HEK293 (cell line): ENCODE measurements around the gene NUP50.

ENCODE experiments used
- CTCF ChIA-PET: fragments of 350-600 bp; formaldehyde crosslinking; extraction: SDS; loops from one replicate; lab custom pipeline; 2021; ENCODE audit warnings: antibody characterized with exemption; lab: Yijun Ruan, JAX
- POLR2A ChIA-PET: fragments of 300-600 bp; formaldehyde crosslinking; extraction: SDS; loops from one replicate; lab custom pipeline; 2020; ENCODE audit warnings: antibody characterized with exemption, inconsistent platforms; lab: Yijun Ruan, JAX
- H3K27ac ChIP-seq: fragments of 200-500 bp; sonication (Bioruptor generic); 2 replicates; pipeline ENCODE4 v1.5.1; 2014; ENCODE audit warnings: low read depth, low read length, control low read depth, inconsistent platforms; ENCODE audit errors: extremely low read depth
- H3K36me3 ChIP-seq, 2 experiments: fragments of 200-500 bp in 1 of 2; sonication (Bioruptor generic) in 1 of 2; 1 replicate in 1 of 2; 2 replicates in 1 of 2; pipeline ENCODE4 v1.5.1; 2014 to 2017; ENCODE audit warnings: inconsistent platforms in 2 of 2, low read length in 2 of 2; ENCODE audit not compliant: control insufficient read depth in 2 of 2, insufficient read depth in 1 of 2
- H3K4me1 ChIP-seq: fragments of 200-500 bp; sonication (Bioruptor generic); 2 replicates; pipeline ENCODE4 v1.5.1; 2014; ENCODE audit warnings: mild to moderate bottlenecking, low read length, inconsistent platforms; ENCODE audit not compliant: control insufficient read depth, insufficient read depth
- H3K4me3 ChIP-seq: 2 replicates; pipeline ENCODE4 v1.5.1; 2011; ENCODE audit warnings: low read depth, mild to moderate bottlenecking, control low read depth, low read length, moderate library complexity
- H3K9me3 ChIP-seq: fragments of 200-500 bp; sonication (Bioruptor generic); 2 replicates; pipeline ENCODE4 v1.5.1; 2014; ENCODE audit warnings: low read depth, low read length, inconsistent platforms; ENCODE audit not compliant: control insufficient read depth, insufficient read depth
- EGR2 ChIP-seq: fragments of 450-650 bp; formaldehyde crosslinking; IDR thresholded peaks from 2 replicates; pipeline ENCODE4 v1.5.1; 2016; ENCODE audit warnings: low read depth, missing biosample characterization, missing genetic modification characterization
- GLIS1 ChIP-seq: fragments of 450-650 bp; formaldehyde crosslinking; IDR thresholded peaks from 2 replicates; pipeline ENCODE4 v1.5.1; 2016; ENCODE audit warnings: missing biosample characterization, missing genetic modification characterization
- KLF9 ChIP-seq: fragments of 450-650 bp; formaldehyde crosslinking; IDR thresholded peaks from 2 replicates; pipeline ENCODE4 v1.5.1; 2016; ENCODE audit warnings: missing biosample characterization, missing genetic modification characterization, low read depth
- OSR2 ChIP-seq: fragments of 450-650 bp; formaldehyde crosslinking; IDR thresholded peaks from 2 replicates; pipeline ENCODE4 v1.5.1; 2016; ENCODE audit warnings: missing biosample characterization, missing genetic modification characterization
- ZBTB48 ChIP-seq: fragments of 450-650 bp; formaldehyde crosslinking; IDR thresholded peaks from 2 replicates; pipeline ENCODE4 v1.5.1; 2016; ENCODE audit warnings: missing biosample characterization, missing genetic modification characterization
- ZFHX2 ChIP-seq: fragments of 450-650 bp; formaldehyde crosslinking; conservative IDR thresholded peaks from 2 replicates; pipeline ENCODE4 v1.5.1; 2016; ENCODE audit warnings: missing biosample characterization, missing genetic modification characterization
- ZIC2 ChIP-seq: fragments of 450-650 bp; formaldehyde crosslinking; IDR thresholded peaks from 2 replicates; pipeline ENCODE4 v1.5.1; 2016; ENCODE audit warnings: missing biosample characterization, missing genetic modification characterization
- ZNF121 ChIP-seq: fragments of 450-650 bp; formaldehyde crosslinking; IDR thresholded peaks from 2 replicates; pipeline ENCODE4 v1.5.1; 2016; ENCODE audit warnings: missing biosample characterization, missing genetic modification characterization
- ZNF132 ChIP-seq: fragments of 450-650 bp; formaldehyde crosslinking; IDR thresholded peaks from 2 replicates; pipeline ENCODE4 v1.5.1; 2017; ENCODE audit warnings: missing biosample characterization, missing genetic modification characterization, borderline replicate concordance
- ZNF266 ChIP-seq: fragments of 450-650 bp; formaldehyde crosslinking; IDR thresholded peaks from 2 replicates; pipeline ENCODE4 v1.5.1; 2016; ENCODE audit warnings: missing biosample characterization, missing genetic modification characterization, low read depth
- ZNF341 ChIP-seq: fragments of 450-650 bp; formaldehyde crosslinking; IDR thresholded peaks from 2 replicates; pipeline ENCODE4; 2016; ENCODE audit warnings: low read depth, missing biosample characterization, missing genetic modification characterization
- ZNF548 ChIP-seq: fragments of 450-650 bp; formaldehyde crosslinking; IDR thresholded peaks from 2 replicates; pipeline ENCODE4 v1.5.1; 2016; ENCODE audit warnings: missing biosample characterization, missing genetic modification characterization
- ZNF621 ChIP-seq: fragments of 450-650 bp; formaldehyde crosslinking; IDR thresholded peaks from 2 replicates; pipeline ENCODE4 v1.5.1; 2017; ENCODE audit warnings: missing biosample characterization, missing genetic modification characterization
- ZNF843 ChIP-seq: fragments of 450-650 bp; formaldehyde crosslinking; IDR thresholded peaks from 2 replicates; pipeline ENCODE4 v1.5.1; 2016; ENCODE audit warnings: missing biosample characterization, missing genetic modification characterization
- TF ChIP-seq, protein P1 (sequence below): fragments of 450-650 bp; formaldehyde crosslinking; IDR thresholded peaks from 2 replicates; pipeline ENCODE4 v1.5.1; 2016; ENCODE audit warnings: missing biosample characterization, missing genetic modification characterization, borderline replicate concordance
- TF ChIP-seq, protein P2 (sequence below): fragments of 450-650 bp; formaldehyde crosslinking; IDR thresholded peaks from 2 replicates; pipeline ENCODE4 v1.5.1; 2016; ENCODE audit warnings: missing biosample characterization, missing genetic modification characterization, low read depth
- TF ChIP-seq, protein P3 (sequence below): fragments of 450-650 bp; formaldehyde crosslinking; IDR thresholded peaks from 2 replicates; pipeline ENCODE4 v1.5.0; 2017; ENCODE audit warnings: missing biosample characterization, missing genetic modification characterization, borderline replicate concordance
- TF ChIP-seq, protein P4 (sequence below): fragments of 450-650 bp; formaldehyde crosslinking; conservative IDR thresholded peaks from 2 replicates; pipeline ENCODE4 v1.5.1; 2016; ENCODE audit warnings: low read depth, missing biosample characterization, missing genetic modification characterization

The NUP50 gene

DNA sequence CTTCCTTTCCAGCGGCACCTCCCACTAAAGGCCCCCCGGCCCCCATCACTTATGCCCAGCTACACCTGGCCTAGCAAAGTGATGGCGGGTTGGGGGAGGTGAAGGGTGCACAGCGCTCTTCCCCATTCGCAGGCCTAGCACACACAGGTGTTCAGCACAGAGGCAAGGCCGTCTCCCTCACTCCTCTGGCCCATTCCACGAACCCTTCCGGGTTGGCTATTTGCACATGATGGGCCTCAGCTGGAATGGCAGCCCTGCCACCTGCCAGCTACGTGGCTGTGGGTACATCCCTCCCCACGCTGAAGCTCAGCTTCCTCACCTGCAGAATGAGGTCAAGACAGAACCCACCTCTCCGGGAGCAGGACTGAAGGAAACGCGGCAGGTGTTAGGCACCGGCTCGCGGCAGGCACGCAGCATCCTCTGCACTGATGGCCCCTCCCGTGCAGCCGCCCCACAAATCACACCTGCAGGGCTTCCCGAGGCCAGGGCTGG lies 72.2 kb downstream of the NUP50 start (continued):
- TF ChIP-seq, protein P1, sequence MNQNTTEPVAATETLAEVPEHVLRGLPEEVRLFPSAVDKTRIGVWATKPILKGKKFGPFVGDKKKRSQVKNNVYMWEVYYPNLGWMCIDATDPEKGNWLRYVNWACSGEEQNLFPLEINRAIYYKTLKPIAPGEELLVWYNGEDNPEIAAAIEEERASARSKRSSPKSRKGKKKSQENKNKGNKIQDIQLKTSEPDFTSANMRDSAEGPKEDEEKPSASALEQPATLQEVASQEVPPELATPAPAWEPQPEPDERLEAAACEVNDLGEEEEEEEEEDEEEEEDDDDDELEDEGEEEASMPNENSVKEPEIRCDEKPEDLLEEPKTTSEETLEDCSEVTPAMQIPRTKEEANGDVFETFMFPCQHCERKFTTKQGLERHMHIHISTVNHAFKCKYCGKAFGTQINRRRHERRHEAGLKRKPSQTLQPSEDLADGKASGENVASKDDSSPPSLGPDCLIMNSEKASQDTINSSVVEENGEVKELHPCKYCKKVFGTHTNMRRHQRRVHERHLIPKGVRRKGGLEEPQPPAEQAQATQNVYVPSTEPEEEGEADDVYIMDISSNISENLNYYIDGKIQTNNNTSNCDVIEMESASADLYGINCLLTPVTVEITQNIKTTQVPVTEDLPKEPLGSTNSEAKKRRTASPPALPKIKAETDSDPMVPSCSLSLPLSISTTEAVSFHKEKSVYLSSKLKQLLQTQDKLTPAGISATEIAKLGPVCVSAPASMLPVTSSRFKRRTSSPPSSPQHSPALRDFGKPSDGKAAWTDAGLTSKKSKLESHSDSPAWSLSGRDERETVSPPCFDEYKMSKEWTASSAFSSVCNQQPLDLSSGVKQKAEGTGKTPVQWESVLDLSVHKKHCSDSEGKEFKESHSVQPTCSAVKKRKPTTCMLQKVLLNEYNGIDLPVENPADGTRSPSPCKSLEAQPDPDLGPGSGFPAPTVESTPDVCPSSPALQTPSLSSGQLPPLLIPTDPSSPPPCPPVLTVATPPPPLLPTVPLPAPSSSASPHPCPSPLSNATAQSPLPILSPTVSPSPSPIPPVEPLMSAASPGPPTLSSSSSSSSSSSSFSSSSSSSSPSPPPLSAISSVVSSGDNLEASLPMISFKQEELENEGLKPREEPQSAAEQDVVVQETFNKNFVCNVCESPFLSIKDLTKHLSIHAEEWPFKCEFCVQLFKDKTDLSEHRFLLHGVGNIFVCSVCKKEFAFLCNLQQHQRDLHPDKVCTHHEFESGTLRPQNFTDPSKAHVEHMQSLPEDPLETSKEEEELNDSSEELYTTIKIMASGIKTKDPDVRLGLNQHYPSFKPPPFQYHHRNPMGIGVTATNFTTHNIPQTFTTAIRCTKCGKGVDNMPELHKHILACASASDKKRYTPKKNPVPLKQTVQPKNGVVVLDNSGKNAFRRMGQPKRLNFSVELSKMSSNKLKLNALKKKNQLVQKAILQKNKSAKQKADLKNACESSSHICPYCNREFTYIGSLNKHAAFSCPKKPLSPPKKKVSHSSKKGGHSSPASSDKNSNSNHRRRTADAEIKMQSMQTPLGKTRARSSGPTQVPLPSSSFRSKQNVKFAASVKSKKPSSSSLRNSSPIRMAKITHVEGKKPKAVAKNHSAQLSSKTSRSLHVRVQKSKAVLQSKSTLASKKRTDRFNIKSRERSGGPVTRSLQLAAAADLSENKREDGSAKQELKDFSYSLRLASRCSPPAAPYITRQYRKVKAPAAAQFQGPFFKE (tag by site-specific recombination): no peak
- TF ChIP-seq ZNF843 (tag by site-specific recombination) (no peak), ZNF132 (tag by site-specific recombination) (no peak), ZNF621 (tag by site-specific recombination) (no peak), ZBTB48 (tag by site-specific recombination) (no peak), OSR2 (no peak), ZNF341 (tag by site-specific recombination) (no peak)
- TF ChIP-seq, protein P2, sequence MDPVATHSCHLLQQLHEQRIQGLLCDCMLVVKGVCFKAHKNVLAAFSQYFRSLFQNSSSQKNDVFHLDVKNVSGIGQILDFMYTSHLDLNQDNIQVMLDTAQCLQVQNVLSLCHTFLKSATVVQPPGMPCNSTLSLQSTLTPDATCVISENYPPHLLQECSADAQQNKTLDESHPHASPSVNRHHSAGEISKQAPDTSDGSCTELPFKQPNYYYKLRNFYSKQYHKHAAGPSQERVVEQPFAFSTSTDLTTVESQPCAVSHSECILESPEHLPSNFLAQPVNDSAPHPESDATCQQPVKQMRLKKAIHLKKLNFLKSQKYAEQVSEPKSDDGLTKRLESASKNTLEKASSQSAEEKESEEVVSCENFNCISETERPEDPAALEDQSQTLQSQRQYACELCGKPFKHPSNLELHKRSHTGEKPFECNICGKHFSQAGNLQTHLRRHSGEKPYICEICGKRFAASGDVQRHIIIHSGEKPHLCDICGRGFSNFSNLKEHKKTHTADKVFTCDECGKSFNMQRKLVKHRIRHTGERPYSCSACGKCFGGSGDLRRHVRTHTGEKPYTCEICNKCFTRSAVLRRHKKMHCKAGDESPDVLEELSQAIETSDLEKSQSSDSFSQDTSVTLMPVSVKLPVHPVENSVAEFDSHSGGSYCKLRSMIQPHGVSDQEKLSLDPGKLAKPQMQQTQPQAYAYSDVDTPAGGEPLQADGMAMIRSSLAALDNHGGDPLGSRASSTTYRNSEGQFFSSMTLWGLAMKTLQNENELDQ (tag by site-specific recombination): no peak

DNA sequence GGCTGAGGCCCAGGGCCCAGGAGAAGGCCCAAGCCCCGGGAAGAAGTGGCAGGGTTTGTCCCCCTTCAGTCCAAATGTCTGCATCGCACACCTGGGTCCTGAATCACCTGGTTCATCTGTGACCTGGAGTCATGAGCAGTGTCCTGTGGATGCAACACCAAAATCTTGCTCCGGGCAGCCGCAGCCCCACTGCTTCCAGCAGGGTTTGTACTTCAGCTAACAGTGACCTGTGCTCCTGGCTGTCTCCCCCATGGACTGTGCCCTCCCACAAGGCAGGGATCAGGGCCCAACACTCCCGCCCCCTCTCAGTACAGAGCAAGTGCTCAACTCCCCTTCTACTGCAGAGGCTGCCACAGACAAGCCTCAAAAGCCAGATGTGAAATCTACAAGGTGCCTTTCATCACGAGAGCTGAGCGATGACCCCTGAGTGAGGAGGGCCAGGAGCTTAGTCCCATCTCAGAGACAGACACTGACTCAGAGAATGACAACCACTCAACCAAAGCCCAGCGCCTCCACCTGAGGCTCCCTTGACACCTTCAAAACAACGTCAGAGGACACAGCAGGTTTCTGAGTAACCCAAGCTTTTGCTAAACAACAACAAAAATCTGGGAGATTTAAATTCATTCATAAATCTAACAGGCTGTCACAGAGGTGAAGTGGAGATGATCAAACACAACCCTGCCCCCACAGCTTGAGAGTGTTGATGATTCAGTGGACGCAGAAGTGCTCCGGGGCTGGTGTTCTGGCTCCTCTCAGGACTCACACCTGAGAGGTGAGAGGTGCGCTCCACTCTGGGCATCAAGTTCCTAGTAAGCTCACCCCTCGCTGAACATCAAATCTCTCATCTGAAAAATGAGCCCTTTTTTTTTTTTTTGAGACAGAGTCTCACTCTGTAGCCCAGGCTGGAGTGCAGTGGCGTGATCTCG lies 73.6 kb downstream of the NUP50 start:
- CTCF ChIA-PET: interaction anchor here (1.0 kb wide), 1 partner anchor 28 kb away, joined by 4 read pairs; no protein-coding TSS in a partner anchor
- H3K4me3 ChIP-seq: no peak overlapping the region
- H3K27ac ChIP-seq: no peak overlapping the region

More for the DNA sequence above, 73.6 kb downstream of the NUP50 start:
- H3K36me3 ChIP-seq: peaks cover 0 to 35% of the 10 kb centered on the region in 2 experiments
- TF ChIP-seq ZNF266 (tag by site-specific recombination): no peak
- TF ChIP-seq, protein P3, sequence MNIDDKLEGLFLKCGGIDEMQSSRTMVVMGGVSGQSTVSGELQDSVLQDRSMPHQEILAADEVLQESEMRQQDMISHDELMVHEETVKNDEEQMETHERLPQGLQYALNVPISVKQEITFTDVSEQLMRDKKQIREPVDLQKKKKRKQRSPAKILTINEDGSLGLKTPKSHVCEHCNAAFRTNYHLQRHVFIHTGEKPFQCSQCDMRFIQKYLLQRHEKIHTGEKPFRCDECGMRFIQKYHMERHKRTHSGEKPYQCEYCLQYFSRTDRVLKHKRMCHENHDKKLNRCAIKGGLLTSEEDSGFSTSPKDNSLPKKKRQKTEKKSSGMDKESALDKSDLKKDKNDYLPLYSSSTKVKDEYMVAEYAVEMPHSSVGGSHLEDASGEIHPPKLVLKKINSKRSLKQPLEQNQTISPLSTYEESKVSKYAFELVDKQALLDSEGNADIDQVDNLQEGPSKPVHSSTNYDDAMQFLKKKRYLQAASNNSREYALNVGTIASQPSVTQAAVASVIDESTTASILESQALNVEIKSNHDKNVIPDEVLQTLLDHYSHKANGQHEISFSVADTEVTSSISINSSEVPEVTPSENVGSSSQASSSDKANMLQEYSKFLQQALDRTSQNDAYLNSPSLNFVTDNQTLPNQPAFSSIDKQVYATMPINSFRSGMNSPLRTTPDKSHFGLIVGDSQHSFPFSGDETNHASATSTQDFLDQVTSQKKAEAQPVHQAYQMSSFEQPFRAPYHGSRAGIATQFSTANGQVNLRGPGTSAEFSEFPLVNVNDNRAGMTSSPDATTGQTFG (tag by site-specific recombination): no peak
- no peak for TF ChIP-seq KLF9 (tag by site-specific recombination)
- TF ChIP-seq, protein P4, sequence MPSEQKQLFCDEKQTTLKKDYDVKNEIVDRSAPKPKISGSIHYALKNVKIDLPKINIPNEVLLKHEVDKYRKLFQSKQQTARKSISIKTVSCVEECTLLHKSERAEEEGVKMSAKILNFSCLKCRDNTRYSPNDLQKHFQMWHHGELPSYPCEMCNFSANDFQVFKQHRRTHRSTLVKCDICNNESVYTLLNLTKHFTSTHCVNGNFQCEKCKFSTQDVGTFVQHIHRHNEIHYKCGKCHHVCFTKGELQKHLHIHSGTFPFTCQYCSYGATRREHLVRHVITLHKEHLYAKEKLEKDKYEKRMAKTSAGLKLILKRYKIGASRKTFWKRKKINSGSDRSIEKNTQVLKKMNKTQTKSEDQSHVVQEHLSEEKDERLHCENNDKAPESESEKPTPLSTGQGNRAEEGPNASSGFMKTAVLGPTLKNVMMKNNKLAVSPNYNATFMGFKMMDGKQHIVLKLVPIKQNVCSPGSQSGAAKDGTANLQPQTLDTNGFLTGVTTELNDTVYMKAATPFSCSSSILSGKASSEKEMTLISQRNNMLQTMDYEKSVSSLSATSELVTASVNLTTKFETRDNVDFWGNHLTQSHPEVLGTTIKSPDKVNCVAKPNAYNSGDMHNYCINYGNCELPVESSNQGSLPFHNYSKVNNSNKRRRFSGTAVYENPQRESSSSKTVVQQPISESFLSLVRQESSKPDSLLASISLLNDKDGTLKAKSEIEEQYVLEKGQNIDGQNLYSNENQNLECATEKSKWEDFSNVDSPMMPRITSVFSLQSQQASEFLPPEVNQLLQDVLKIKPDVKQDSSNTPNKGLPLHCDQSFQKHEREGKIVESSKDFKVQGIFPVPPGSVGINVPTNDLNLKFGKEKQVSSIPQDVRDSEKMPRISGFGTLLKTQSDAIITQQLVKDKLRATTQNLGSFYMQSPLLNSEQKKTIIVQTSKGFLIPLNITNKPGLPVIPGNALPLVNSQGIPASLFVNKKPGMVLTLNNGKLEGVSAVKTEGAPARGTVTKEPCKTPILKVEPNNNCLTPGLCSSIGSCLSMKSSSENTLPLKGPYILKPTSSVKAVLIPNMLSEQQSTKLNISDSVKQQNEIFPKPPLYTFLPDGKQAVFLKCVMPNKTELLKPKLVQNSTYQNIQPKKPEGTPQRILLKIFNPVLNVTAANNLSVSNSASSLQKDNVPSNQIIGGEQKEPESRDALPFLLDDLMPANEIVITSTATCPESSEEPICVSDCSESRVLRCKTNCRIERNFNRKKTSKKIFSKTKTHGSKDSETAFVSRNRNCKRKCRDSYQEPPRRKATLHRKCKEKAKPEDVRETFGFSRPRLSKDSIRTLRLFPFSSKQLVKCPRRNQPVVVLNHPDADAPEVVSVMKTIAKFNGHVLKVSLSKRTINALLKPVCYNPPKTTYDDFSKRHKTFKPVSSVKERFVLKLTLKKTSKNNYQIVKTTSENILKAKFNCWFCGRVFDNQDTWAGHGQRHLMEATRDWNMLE (tag by site-specific recombination): no peak
- peak; percentile 47 for TF ChIP-seq GLIS1 (tag by site-specific recombination)
- TF ChIP-seq ZIC2 (tag by site-specific recombination): no peak
- 0 out of 2 replicates have a peak, but pooled peaks have one; percentile 24 for TF ChIP-seq EGR2 (tag by site-specific recombination)
- no peak for TF ChIP-seq ZNF548
- no peak for TF ChIP-seq ZNF121 (tag by site-specific recombination)
- peak; percentile 40 for TF ChIP-seq ZFHX2 (tag by site-specific recombination)
- TF ChIP-seq, all 188 proteins: peak for 3
- H3K9me3 ChIP-seq: no peaks in the 10 kb centered on the region
- POLR2A ChIA-PET: no interaction called here
- peaks cover 8% of the 10 kb centered on the region for H3K4me1 ChIP-seq
